Muscle of arm (tissue), 12 donors: Measurements from ENCODE around the gene TMEM101. TPM values are rescaled to one million over a fixed set of nuclear protein-coding genes. Genes with fewer than 3 reads are reported as not detected.
"Not testable (repeated sequence)": the region's sequence is repeated elsewhere in the genome, so short reads cannot be mapped to it uniquely, and the experiment has no call there.

ENCODE experiments used
- DNase-seq: peaks from one replicate; pipeline ENCODE4 v3.0.0-alpha.2; 2013
- polyA plus RNA-seq, 12 donors: library from polyadenylated mRNA; unstranded; fragments of 120-200 nt; gene quantifications; one replicate each; pipeline ENCODE4 v1.2.1, GENCODE V29; 2013; ENCODE audit not compliant: insufficient read length in 12 of 12

The TMEM101 gene
- polyA plus RNA-seq, 12 donors = 20.2 to 33.7 (median 27.2) TPM; not detected in 1

DNA sequence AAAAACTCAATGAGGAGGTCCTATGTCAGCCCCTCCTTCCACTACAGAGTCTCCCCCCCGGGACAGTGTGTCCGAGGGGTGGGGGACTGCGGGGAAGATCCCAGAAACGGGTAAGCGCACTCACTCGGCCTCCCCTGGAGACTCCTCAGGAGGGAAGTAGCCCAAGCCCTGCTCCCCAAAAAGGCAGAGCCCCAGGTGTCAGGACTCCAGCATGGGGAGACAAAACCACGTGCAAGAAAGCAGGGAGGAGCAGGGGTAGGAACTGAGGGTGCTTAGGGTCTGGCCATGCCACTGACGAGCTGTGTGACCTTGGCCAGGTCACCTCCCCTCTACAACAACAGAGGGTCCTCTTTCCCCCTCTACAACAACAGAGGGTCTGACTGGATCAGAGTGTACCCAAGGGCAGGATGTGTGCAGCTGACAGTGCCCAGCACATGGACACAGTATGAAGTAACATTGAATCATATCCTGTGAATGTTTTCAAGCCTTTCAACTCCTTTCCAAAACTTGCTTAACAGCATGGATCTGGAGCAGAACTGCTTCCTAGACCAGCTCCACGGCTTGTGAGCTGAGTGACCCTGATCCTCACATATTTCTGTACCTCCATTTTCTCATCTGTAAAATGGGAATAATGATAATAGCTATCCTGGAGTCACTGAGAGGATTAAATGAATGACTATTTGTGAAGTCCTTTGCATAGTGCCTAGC is 12.5 kb downstream of the TMEM101 start:
- no peak for DNase-seq

DNA sequence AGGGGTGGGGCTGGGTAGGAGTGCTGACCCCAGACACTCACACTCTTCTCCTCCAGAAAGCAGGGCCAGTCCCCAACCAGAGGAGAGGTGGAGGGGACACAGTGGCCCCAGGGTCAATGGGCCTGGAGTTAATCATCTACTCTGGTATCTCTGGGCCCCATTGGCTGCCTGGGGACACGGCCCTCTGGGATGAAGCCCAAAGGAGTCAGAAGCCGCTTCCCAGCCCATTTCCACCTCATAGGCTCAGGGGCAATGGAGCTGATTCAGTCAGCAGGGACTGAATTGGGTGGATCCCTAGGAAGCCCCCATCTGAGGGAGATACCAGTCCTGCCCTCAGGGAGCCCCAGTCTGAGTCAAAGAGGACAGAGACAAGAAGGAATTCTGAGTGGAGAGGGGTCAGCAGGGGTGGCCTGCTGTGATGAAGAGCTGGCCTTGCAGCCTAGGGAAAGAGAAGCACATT is 13.3 kb downstream of the TMEM101 start:
- no peak for DNase-seq

GRCh38 chr17:44000871-44001460 is 13.8 kb downstream of the TMEM101 start:
- DNase-seq = no peak

GRCh38 chr17:44000141-44000860 is 14.5 kb downstream of the TMEM101 start:
- no peak for DNase-seq

DNA sequence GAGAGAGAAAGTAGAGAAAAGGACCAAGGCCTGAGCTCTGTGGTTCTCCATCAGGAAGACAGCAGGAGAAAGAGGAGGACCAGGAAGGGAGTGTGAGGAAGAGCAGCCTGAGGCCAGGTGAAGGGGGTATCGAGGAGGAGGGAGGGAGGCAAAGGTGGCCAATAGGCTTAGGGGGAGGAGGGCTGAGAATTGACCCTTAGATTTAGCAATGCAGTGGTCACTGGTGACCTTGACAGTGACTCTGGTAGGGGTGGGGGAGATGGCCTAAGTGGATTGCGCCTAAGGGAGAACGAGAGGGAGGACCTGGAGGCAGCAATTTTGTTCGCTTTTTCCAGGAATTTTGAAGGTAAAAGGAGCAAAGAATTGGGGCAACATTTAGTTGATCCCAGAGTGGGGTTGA is 15.7 kb downstream of the TMEM101 start:
- DNase-seq = no peak

GRCh38 chr17:43998552-43998951 is 16.2 kb downstream of the TMEM101 start:
- no peak for DNase-seq

DNA sequence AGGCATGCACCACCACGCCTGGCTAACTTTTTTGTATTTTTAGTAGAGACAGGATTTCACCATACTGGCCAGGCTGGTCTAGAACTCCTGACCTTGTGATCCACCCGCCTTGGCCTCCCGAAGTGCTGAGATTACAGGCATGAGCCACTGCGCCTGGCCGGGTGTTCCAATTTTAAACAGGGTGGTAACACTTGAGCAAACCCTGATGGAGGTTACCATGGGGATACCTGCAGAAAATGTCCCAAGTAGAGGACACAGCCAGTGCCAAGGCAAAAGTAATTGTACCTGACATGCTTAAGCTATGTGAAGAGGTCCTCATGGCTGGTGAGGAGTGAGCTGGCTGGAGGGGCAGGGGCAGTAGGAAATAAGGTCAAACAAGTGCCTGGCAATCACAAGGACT is 17.6 kb downstream of the TMEM101 start:
- not testable (repeated sequence) for DNase-seq

DNA sequence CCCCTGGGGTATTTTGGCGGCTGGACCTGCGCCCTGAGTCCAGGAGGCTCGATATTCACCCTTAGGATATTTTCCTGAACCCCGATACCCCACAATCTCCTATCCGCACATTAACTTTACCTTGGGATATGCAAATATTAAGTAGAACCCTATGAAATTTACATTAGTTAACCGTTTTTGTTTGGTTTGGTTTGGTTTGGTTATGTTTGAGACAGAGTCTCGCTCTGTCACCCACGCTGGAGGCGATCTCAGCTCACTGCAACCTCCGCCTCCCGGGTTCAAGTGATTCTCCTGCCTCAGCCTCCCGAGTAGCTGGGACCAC is 19.7 kb downstream of the TMEM101 start:
- no peak for DNase-seq

GRCh38 chr17:43994272-43995149 is 20.3 kb downstream of the TMEM101 start:
- DNase-seq = peak; percentile 32

GRCh38 chr17:43992641-43993040 is 22.1 kb downstream of the TMEM101 start:
- DNase-seq = no peak

- DNase-seq = no peak
Measured at GRCh38 chr17:43988301-43988700, 26.5 kb downstream of the TMEM101 start.

GRCh38 chr17:43987131-43988021 is 27.4 kb downstream of the TMEM101 start:
- no peak for DNase-seq

DNA sequence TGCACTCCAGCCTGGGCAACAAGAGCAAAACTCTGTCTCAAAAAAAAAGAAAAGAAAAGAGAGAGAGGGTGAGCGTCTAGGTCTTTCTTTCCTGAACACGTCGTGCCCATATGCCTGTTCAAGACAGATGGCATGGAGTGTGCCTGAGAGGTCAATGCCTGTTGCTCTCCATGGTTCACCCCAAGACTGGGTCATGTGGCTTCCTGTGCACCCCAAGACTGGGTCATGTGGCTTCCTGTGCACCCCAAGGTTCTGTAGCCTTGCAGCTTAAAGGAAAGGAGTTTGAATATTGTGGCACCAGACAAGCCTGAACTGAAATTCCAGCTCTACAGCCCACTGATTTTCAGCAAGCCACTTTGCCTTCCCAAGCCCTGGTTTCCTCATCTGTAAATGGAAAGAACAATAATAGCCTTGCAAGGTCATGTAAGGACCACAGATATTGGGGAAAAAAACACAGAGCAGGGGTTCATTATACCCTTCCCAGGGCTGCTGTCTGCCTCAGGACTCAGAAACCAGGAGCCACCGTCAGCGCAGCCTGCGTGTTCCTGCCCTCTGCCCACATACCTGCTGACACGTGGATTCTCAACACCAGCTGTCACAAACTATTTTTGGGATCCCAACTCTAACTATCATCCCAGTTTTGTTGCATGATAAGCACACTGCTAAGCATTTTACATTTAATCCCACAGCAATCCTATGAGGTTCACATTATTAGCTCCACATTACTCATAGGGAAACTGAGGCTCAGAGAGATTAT is 28.4 kb downstream of the TMEM101 start:
- DNase-seq = no peak

DNA sequence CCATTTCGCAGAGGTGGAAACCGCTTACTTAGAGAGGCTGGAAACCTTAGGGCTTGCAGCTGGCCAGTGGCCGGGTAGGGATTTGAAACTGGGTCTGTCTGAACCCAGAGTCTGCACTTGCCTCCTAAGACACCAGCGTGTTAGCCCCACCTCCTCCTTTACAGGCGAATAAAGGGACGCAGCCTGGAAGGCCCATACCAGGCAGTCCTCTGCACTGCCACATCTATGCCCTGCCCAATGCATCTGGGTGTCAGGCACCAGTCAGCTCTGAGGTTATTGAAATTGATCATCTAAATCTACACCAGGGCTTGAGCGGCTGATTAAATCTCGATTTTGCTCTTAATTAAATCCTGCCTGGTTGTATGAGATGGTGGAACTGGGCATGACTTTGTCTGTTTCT is 30.2 kb downstream of the TMEM101 start:
- DNase-seq = no peak

DNA sequence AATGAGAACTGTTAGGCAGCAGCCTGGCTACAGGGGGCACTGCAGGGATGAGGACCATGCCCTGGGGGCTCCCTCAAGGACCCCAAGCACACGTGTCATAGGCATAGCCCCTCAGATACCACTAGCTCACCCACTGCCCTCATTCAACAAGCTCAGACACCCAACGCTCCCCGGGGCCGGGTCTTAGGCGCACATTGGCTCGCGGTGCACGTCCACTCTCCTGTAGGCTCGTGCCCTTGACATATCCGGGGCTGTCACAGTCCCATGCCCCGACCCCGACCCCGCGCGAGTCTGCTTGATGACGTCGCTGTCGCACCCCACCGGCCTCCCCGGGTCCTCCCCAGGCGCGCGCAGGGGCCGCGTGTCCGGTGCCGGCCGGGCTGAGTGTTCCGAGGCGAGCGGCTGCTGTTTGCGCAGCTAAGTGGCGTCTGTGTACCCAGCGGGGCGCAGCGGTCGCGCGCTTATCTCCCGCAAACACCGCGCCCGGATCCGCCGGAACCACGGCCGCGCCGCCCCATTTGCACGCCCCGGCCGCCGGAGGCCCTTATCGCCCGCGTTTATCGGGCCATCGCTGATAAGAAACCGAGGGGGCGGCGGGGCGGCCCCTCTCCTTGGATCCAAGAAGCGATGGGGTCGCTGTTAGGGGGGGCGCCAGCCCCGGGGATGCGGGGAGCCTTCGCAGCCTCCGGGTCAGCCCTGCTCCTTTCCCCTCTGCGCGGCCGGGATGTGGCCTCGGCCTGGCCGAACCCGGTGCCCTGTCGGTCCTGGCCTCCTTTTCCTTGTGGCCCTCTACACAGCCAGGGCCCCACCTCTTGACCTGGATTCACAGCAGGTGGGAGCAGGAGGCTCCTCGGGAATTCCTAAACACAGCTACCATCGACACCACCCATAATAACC is 31.0 kb downstream of the TMEM101 start:
- DNase-seq = no peak

GRCh38 chr17:43983196-43983514 is 31.6 kb downstream of the TMEM101 start:
- no peak for DNase-seq

DNA sequence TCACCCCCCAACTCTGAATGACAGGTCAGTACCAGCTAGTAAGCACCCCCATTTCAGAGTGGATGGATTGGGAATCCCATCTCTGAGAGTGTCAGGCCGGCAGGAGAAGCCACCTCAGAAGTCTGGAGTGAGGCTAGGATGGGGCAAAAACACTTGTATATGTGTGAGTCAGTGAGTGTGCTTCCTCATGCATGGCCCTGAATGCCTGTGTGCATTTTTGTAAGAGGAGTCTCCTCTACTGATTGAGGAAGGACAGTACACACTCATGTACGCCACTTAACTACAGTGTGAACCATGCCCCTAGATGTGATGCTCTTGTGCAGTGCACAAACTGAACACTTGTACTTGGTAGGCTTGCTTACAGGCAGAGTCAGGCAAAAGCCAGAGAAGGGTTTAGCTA is 32.6 kb downstream of the TMEM101 start:
- no peak for DNase-seq

DNA sequence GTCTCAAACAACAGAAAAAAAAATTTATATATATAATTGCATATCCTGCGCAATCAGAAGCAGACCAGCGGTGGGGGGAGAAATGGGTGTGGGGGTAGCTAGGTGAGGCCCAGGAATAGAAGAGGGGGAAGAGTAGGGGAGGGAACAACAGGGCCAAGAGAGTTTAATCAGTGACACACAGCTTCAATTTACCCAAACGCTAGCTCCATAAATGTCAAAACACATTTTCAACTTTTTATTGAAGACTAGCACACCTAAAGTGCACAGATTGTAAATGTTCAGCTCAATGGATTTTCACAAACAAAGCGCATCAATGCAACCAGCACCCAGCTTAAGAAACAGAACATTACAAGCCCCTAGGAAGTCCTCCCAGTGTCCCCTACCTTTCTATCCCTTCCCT is 35.1 kb downstream of the TMEM101 start:
- DNase-seq = no peak

GRCh38 chr17:43979011-43979410 is 35.8 kb downstream of the TMEM101 start:
- no peak for DNase-seq
